Mucosa of descending colon (tissue), 3 donors: ENCODE results near the gene DOK5. TPM values are rescaled to one million over a fixed set of nuclear protein-coding genes. Genes with fewer than 3 reads are reported as not detected.

Source experiments
- ATAC-seq: fragments of 200-7000 bp; cut with Tn5 transposase; one replicate; pipeline ENCODE4 v1.9.1; 2020; ENCODE audit warnings: mild to moderate bottlenecking, moderate library complexity
- DNase-seq, 3 donors: peaks; one replicate each; pipeline ENCODE4 v3.0.0-alpha.2; 2020
- H3K36me3 ChIP-seq: fragments of 200-600 bp; one replicate; pipeline ENCODE4 v1.8.0; 2021; ENCODE audit warnings: low read depth, mild to moderate bottlenecking
- H3K4me1 ChIP-seq: fragments of 200-600 bp; one replicate; pipeline ENCODE4 v1.8.0; 2021; ENCODE audit warnings: low read depth, mild to moderate bottlenecking
- H3K4me3 ChIP-seq: fragments of 200-600 bp; one replicate; pipeline ENCODE4 v1.8.0; 2021; ENCODE audit warnings: mild to moderate bottlenecking
- H3K9me3 ChIP-seq: fragments of 200-600 bp; one replicate; pipeline ENCODE4 v1.8.0; 2021; ENCODE audit warnings: mild to moderate bottlenecking
- CTCF ChIP-seq: fragments of 200-600 bp; IDR thresholded peaks from one replicate; pipeline ENCODE4 v1.8.0; 2022; ENCODE audit warnings: antibody characterized with exemption, mild to moderate bottlenecking
- intact Hi-C, 2 donors: fragments of 100-400 bp; cut with DNase I in 1 of 2; cut with micrococcal nuclease in 1 of 2; formaldehyde crosslinking; loops; one replicate each; pipeline versions ENCODE4 v1.11.0 to v1.11.1; 2022; cut with DNase I, micrococcal nuclease
- total RNA-seq, 3 donors: library from RNA; stranded (reverse); fragmentation: NEBNext Ultra II Directional in 2 of 3; extraction: Animal tissue kit (Norgen Biotek cat#: 25700) in 2 of 3; gene quantifications; one replicate each; pipeline versions ENCODE4 v1.2.1 to v1.2.4, GENCODE V29; 2021 to 2023
- donor health status: DM: no; HTN: no; CAD: no; lungs with moderate emphysema.
- donor health status: DM: no; HTN: no; CAD: no.
- donor health status: DM: no; HTN: yes; CAD: no.

Gene DOK5
- total RNA-seq, 3 donors from 2014 or later: 0.29 to 2.3 (median 0.67) TPM

GRCh38 chr20:54497931-54498718, 22.7 kb downstream of the DOK5 start:
- H3K36me3 ChIP-seq: no peaks in the 10 kb centered on the region
- H3K9me3 ChIP-seq: no peaks in the 10 kb centered on the region
- H3K4me1 ChIP-seq: no peaks in the 10 kb centered on the region
- no peak overlapping the region for H3K4me3 ChIP-seq
- ATAC-seq: no peak
- no peak for TF ChIP-seq CTCF
- no peak for DNase-seq
- intact Hi-C loops: no loop called here

GRCh38 chr20:54499111-54499510, 23.7 kb downstream of the DOK5 start:
- intact Hi-C loops: no loop called here
- Histone ChIP-seq H3K4me3 (no peak overlapping the region), H3K36me3 (no peaks in the 10 kb centered on the region), H3K9me3 (no peaks in the 10 kb centered on the region), H3K4me1 (no peaks in the 10 kb centered on the region)
- no peak for TF ChIP-seq CTCF
- DNase-seq (no peak), ATAC-seq (no peak)

- no peak for TF ChIP-seq CTCF
- DNase-seq: no peak
- Histone ChIP-seq H3K4me1 (no peaks in the 10 kb centered on the region), H3K4me3 (no peak overlapping the region), H3K9me3 (no peaks in the 10 kb centered on the region), H3K36me3 (no peaks in the 10 kb centered on the region)
- no peak for ATAC-seq
- intact Hi-C loops: no loop called here
Observed at GRCh38 chr20:54502179-54502578, 26.8 kb downstream of the DOK5 start.

- H3K9me3 ChIP-seq: no peaks in the 10 kb centered on the region
- intact Hi-C loops: no loop called here
- DNase-seq (no peak), ATAC-seq (no peak)
- H3K36me3 ChIP-seq: no peaks in the 10 kb centered on the region
- no peaks in the 10 kb centered on the region for H3K4me1 ChIP-seq
- TF ChIP-seq CTCF: no peak
- H3K4me3 ChIP-seq: no peak overlapping the region
Observed at GRCh38 chr20:54506643-54507042, 31.2 kb downstream of the DOK5 start.

GRCh38 chr20:54510541-54511129, 35.2 kb downstream of the DOK5 start:
- Histone ChIP-seq H3K9me3 (no peaks in the 10 kb centered on the region), H3K4me3 (no peak overlapping the region), H3K4me1 (no peaks in the 10 kb centered on the region), H3K36me3 (no peaks in the 10 kb centered on the region)
- no peak for TF ChIP-seq CTCF
- intact Hi-C loops: no loop called here
- peak in 1 of 3 donors; percentile 48 for DNase-seq
- ATAC-seq: no peak
